GM12874 (cell line): ENCODE results near the gene MEPE.

Experiments
- CTCF ChIP-seq: IDR thresholded peaks from 2 replicates; pipeline ENCODE4 v1.5.1; 2011; ENCODE audit warnings: low read depth, mild to moderate bottlenecking, control low read depth, low read length, moderate library complexity; ENCODE audit not compliant: insufficient read depth

The MEPE gene

GRCh38 chr4:87882861-87883260 lies 50.1 kb downstream of the MEPE start:
- TF ChIP-seq CTCF: no peak

- TF ChIP-seq CTCF: no peak
These were observed 52.3 kb downstream of the MEPE start for GRCh38 chr4:87884976-87885549.

GRCh38 chr4:87886083-87886482 lies 53.3 kb downstream of the MEPE start:
- no peak for TF ChIP-seq CTCF

GRCh38 chr4:87895964-87896621 lies 63.3 kb downstream of the MEPE start:
- no peak for TF ChIP-seq CTCF
